ENCODE measurements around the gene CYP24A1.

Gene CYP24A1

DNA sequence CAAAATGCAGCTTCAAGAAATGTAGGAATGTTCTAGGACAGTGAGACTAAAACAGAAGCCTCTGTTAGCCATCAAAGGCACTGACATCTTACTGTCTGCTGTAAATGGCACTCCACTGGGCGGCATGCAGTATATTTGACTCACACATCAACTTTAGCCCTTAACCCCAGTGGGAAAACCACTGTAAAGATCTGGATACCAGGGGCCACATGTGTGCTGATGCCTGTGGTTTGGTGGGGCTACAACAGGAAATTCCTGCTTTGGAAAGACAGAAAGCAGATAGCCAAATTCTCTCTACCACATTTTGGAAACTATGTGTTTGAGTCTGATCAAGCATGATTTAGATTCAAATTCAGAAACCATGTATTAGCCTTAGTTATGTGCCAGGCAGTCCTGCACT, 38.4 kb upstream of the CYP24A1 start:
- Histone ChIP-seq H3K9me3 (ENCODE audit: control insufficient read depth, insufficient read depth, low read length) (no peaks in the 10 kb centered on the region), H3K27me3 (ENCODE audit: control insufficient read depth, insufficient read depth, low read length) (no peaks in the 10 kb centered on the region), H3K4me3 (ENCODE audit: low read depth, low read length) (no peak overlapping the region), H3K9ac (ENCODE audit: low read depth, low read length) (no peak overlapping the region), H3K36me3 (ENCODE audit: control insufficient read depth, insufficient read depth, low read length) (no peaks in the 10 kb centered on the region), H3K4me1 (ENCODE audit: control insufficient read depth, insufficient read depth, low read length) (peaks cover 3% of the 10 kb centered on the region)

DNA sequence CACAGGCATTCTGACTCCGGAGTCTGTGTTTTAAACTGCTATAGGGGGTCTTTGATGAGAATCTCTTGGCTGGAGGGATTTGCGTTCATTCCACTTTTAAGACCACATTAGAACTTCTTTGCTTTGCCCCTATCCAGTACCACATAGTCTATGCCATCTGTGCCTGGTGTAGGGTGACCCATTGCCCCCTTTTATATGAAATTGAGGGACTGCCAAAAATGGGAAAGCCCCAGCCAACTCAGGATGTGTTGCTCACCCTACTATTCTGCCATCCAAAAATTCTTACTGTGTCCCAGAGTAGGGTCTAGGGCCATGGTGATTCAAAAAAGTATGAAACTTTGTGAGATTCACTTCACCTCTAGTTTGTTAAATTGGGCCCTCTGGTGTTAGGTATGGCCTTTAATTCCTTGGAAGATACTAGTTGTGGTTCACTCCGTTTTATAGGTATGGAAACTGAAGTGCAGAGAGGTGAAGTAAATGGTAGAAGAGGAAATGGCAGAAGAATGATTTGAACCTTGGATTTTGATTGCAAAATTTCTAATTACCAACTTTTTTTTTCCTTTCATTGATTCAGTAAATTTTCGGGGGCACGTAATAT, 35.5 kb upstream of the CYP24A1 start:
- Histone ChIP-seq H3K9ac (ENCODE audit: low read depth, low read length) (peak overlapping the region; percentile 100), H3K9me3 (ENCODE audit: control insufficient read depth, insufficient read depth, low read length) (no peaks in the 10 kb centered on the region), H3K36me3 (ENCODE audit: control insufficient read depth, insufficient read depth, low read length) (no peaks in the 10 kb centered on the region), H3K27me3 (ENCODE audit: control insufficient read depth, insufficient read depth, low read length) (no peaks in the 10 kb centered on the region), H3K4me3 (ENCODE audit: low read depth, low read length) (peak overlapping the region; percentile 97), H3K4me1 (ENCODE audit: control insufficient read depth, insufficient read depth, low read length) (peaks cover 3% of the 10 kb centered on the region)

DNA sequence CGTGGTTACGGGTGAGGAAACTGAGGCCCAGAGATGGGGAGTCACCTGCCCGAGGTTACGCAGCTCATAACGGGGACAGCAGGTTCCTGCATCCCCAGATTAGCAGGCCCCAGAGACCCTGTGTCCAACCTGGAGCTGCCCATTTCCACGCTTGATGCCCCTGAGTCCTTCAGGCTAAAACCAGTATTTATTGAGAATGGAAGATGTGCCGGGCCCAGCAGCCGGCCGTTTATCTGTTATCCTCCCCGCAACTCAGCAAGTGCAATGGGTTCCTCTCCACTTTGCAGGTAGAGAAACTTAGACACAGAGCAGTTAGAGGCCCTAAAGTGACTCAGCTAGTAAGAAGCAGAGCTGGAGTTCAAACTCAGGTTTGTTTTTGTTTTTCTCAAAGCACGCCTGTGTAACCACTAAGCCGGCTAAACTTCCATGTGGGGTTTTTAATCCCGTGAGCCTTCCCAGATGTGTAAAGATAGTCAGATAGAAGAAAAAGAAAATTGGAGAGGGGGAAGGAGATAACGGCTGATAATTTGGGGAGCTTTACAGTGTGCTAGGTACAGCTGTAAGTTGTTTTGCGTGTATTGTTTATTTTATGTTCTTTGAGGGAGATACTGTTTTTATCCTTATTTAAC, 34.9 kb upstream of the CYP24A1 start:
- Histone ChIP-seq H3K4me1 (ENCODE audit: control insufficient read depth, insufficient read depth, low read length) (peaks cover 3% of the 10 kb centered on the region), H3K9ac (ENCODE audit: low read depth, low read length) (peak overlapping the region; percentile 100), H3K4me3 (ENCODE audit: low read depth, low read length) (peak overlapping the region; percentile 97)

DNA sequence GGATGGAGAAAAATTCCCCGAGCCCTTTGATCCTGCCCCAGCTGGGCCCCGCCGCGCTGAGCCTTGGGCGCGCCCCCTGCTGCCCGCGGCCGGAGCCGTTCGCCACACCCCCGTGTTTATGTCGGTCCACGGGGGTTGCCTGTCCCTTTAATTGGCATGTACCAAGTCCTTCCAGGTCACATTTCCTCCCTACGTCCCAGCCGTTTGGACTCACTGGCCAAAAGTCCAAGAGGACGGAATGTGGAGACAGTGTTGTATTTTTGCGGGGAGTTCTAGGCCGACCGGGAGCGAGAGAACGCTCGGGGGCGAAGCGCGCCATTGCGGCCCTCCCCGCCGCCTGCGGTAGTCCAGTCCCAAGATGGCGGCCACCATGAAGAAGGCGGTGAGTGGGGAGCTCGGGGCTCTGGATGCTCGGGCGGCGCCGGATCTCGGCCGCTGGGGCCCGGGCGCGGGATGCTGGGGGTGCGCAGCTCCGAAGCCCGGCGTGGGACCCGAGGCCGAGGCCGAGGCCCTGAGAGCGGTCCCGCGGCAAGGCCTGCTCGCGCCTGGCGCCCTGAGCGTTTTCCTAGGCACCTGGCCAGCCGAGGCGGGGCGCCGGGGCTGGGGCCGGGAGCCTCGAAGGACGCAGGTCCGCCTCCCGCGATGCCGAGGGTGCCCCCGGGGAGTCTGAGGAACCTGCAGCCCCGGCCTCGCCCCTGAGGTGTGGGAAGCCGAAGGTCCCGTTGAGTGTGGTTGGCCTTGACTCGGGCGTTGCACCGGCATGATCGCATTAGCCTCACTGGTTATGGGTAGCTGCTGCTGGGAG, 34.2 kb upstream of the CYP24A1 start, which contains the start of gene PFDN4:
Gene PFDN4, plus strand, starts transcription at position 345 of the 805 bp plus-strand sequence. Its CDS starts 14 bp downstream, at position 359.
- Histone ChIP-seq H3K9me3 (ENCODE audit: control insufficient read depth, insufficient read depth, low read length) (no peaks in the 10 kb centered on the region), H3K9ac (ENCODE audit: low read depth, low read length) (peak within 1 kb of the TSS; percentile 100), H3K36me3 (ENCODE audit: control insufficient read depth, insufficient read depth, low read length) (no peaks in the 10 kb centered on the region), H3K4me3 (ENCODE audit: low read depth, low read length) (peak within 1 kb of the TSS; percentile 97), H3K27me3 (ENCODE audit: control insufficient read depth, insufficient read depth, low read length) (no peaks in the 10 kb centered on the region), H3K4me1 (ENCODE audit: control insufficient read depth, insufficient read depth, low read length) (peaks cover 3% of the 10 kb centered on the region)

More for the DNA sequence above, 34.9 kb upstream of the CYP24A1 start:
- Histone ChIP-seq H3K36me3 (ENCODE audit: control insufficient read depth, insufficient read depth, low read length) (no peaks in the 10 kb centered on the region), H3K9me3 (ENCODE audit: control insufficient read depth, insufficient read depth, low read length) (no peaks in the 10 kb centered on the region), H3K27me3 (ENCODE audit: control insufficient read depth, insufficient read depth, low read length) (no peaks in the 10 kb centered on the region)

DNA sequence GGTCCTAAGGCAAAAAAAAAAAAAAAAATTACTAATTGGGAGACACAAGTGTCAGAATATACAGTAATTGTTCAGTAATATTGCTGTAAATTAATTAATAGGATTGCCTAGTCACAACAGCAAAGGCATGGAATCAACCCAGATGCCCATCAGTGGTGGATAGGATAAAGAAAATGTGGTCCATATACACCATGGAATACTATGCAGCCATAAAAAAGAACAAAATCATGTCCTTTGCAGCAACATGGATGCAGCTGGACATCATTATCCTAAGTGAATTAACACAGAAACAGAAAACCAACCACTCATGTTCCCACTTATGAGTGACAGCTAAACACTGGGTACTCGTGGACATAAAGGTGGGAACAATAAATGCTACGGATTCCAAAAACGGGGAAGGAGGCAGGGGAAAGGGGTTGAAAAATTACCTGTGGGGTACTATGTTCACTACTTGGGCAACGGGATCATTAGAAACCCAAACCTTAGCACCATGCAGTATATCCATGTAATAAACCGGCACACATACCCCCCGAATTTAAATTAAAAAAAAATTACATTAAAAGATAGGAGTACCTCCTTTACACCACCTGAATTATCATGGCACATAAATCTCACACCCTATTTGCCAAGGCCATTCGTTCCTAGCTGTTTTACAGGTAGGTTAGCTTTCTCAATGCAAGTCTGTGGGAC, 33.4 kb upstream of the CYP24A1 start:
- Histone ChIP-seq H3K9me3 (ENCODE audit: control insufficient read depth, insufficient read depth, low read length) (no peaks in the 10 kb centered on the region), H3K36me3 (ENCODE audit: control insufficient read depth, insufficient read depth, low read length) (no peaks in the 10 kb centered on the region), H3K27me3 (ENCODE audit: control insufficient read depth, insufficient read depth, low read length) (no peaks in the 10 kb centered on the region), H3K4me1 (ENCODE audit: control insufficient read depth, insufficient read depth, low read length) (peaks cover 3% of the 10 kb centered on the region), H3K4me3 (ENCODE audit: low read depth, low read length) (peak overlapping the region; percentile 97), H3K9ac (ENCODE audit: low read depth, low read length) (no peak overlapping the region)

DNA sequence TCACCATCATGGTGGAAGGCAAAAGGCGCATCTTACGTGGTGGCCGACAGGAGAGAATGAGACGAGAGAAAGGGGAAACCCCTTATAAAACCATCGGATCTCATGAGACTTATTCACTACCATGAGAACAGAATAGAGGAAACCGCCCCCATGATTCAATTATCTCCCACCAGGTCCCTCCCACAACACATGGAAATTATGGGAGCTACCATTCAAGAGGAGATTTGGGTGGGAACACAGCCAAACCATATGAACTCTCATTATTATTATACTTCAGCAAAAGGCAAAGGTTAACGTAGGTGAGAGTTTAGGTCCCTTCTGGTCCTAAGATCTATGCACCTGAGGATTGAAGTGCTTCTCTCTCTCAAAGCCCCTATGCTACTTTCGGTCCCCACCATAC, 31.7 kb upstream of the CYP24A1 start:
- H3K4me1 ChIP-seq (ENCODE audit: control insufficient read depth, insufficient read depth, low read length), result peaks cover 3% of the 10 kb centered on the region
- no peak overlapping the region for H3K4me3 ChIP-seq (ENCODE audit: low read depth, low read length)
- no peaks in the 10 kb centered on the region for H3K27me3 ChIP-seq (ENCODE audit: control insufficient read depth, insufficient read depth, low read length)
- no peaks in the 10 kb centered on the region for H3K36me3 ChIP-seq (ENCODE audit: control insufficient read depth, insufficient read depth, low read length)
- no peak overlapping the region for H3K9ac ChIP-seq (ENCODE audit: low read depth, low read length)
- no peaks in the 10 kb centered on the region for H3K9me3 ChIP-seq (ENCODE audit: control insufficient read depth, insufficient read depth, low read length)

DNA sequence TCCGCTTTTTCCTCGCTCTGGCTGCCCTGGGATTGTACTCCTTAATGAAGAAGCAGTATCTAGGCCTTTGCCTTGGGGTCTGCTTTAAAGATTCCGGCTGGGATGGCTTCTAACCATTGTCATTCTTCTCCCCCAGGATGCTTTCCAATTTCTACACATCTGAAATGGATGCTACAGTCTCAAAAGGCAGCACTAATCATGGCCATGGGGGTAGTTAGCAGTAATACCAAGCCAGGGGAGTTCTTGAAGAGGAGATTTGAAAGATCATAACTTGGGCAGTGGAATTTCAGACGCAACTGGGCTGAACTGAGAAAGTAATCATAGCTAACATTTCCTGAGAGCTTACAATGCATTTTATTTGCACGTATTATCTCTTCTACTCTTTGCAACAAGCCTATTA, 30.7 kb upstream of the CYP24A1 start:
- Histone ChIP-seq H3K36me3 (ENCODE audit: control insufficient read depth, insufficient read depth, low read length) (no peaks in the 10 kb centered on the region), H3K27me3 (ENCODE audit: control insufficient read depth, insufficient read depth, low read length) (no peaks in the 10 kb centered on the region), H3K4me3 (ENCODE audit: low read depth, low read length) (no peak overlapping the region), H3K9me3 (ENCODE audit: control insufficient read depth, insufficient read depth, low read length) (no peaks in the 10 kb centered on the region), H3K9ac (ENCODE audit: low read depth, low read length) (no peak overlapping the region), H3K4me1 (ENCODE audit: control insufficient read depth, insufficient read depth, low read length) (peaks cover under 1% of the 10 kb centered on the region)

DNA sequence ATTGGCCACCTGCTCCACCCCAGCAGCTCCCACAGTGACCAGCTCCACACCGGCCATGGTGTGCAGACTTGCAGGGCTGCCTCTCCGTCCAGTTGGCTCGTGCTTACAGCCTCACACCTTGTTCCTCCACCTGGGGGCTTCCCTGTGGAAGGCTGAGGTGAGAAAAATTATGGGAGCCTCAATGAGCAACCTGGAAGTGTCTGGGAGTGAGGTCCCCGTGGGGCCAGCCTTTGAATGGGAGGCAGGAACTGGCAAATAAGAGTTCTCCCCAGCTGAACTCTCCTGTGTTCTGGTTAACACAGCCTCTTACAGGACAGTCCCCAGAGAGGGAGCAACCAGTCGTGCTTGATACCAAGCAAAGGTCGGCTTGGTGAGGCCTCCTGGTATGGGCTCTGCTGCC, 30.3 kb upstream of the CYP24A1 start:
- Histone ChIP-seq H3K4me3 (ENCODE audit: low read depth, low read length) (no peak overlapping the region), H3K9me3 (ENCODE audit: control insufficient read depth, insufficient read depth, low read length) (no peaks in the 10 kb centered on the region), H3K36me3 (ENCODE audit: control insufficient read depth, insufficient read depth, low read length) (no peaks in the 10 kb centered on the region), H3K9ac (ENCODE audit: low read depth, low read length) (no peak overlapping the region), H3K4me1 (ENCODE audit: control insufficient read depth, insufficient read depth, low read length) (no peaks in the 10 kb centered on the region), H3K27me3 (ENCODE audit: control insufficient read depth, insufficient read depth, low read length) (no peaks in the 10 kb centered on the region)

DNA sequence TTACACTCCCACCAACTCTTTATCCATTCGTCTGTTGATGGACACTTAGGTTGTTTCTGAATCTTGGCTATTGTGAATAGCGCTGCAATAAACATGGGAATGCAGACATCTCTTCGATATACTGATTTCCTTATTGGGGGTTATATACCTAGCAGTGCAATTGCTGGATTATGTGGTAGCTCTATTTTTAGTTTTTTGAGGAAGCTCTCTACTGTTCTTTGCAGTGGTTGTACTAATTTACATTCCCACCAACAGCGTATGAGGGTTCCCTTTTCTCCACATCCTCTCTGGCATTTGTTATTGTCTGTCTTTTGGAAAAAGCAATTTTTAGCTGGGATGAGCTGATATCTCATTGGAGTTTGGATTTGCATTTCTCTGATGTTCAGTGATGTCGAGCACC, 29.5 kb upstream of the CYP24A1 start:
- H3K27me3 ChIP-seq (ENCODE audit: control insufficient read depth, insufficient read depth, low read length), result no peaks in the 10 kb centered on the region

DNA sequence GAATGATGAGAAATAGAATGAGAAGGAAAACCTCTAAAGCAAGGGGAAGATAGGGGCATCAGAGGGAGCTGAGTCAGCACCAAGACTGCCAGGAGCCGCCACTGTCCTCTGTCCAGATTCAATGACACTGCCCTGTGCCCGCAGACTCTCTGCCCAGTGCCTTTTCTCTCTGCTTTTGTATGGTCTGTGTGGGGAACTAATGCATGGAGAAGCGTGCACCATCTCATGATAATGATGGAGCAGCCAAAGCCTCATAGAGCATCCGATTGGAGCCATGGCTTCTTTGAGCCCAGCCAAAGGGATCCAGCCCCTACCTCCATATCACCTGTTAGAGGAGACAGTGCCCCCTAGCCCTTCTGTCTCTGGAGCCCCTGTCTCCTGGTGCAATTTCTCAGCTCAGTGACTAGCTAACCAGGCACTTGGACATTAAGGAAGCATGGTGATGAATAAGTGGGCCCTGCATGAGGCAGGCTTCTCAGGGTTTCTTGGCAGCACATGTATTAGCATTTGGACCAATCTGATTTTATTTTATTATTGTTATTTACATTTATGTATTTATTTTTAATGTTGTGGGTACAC, 27.6 kb upstream of the CYP24A1 start:
- Histone ChIP-seq H3K9me3 (ENCODE audit: control insufficient read depth, insufficient read depth, low read length) (no peaks in the 10 kb centered on the region), H3K4me3 (ENCODE audit: low read depth, low read length) (no peak overlapping the region), H3K36me3 (ENCODE audit: control insufficient read depth, insufficient read depth, low read length) (no peaks in the 10 kb centered on the region), H3K9ac (ENCODE audit: low read depth, low read length) (no peak overlapping the region), H3K27me3 (ENCODE audit: control insufficient read depth, insufficient read depth, low read length) (no peaks in the 10 kb centered on the region), H3K4me1 (ENCODE audit: control insufficient read depth, insufficient read depth, low read length) (no peaks in the 10 kb centered on the region)

More for the DNA sequence above, 29.5 kb upstream of the CYP24A1 start:
- Histone ChIP-seq H3K9ac (ENCODE audit: low read depth, low read length) (no peak overlapping the region), H3K4me1 (ENCODE audit: control insufficient read depth, insufficient read depth, low read length) (no peaks in the 10 kb centered on the region), H3K9me3 (ENCODE audit: control insufficient read depth, insufficient read depth, low read length) (no peaks in the 10 kb centered on the region), H3K36me3 (ENCODE audit: control insufficient read depth, insufficient read depth, low read length) (no peaks in the 10 kb centered on the region), H3K4me3 (ENCODE audit: low read depth, low read length) (no peak overlapping the region)

DNA sequence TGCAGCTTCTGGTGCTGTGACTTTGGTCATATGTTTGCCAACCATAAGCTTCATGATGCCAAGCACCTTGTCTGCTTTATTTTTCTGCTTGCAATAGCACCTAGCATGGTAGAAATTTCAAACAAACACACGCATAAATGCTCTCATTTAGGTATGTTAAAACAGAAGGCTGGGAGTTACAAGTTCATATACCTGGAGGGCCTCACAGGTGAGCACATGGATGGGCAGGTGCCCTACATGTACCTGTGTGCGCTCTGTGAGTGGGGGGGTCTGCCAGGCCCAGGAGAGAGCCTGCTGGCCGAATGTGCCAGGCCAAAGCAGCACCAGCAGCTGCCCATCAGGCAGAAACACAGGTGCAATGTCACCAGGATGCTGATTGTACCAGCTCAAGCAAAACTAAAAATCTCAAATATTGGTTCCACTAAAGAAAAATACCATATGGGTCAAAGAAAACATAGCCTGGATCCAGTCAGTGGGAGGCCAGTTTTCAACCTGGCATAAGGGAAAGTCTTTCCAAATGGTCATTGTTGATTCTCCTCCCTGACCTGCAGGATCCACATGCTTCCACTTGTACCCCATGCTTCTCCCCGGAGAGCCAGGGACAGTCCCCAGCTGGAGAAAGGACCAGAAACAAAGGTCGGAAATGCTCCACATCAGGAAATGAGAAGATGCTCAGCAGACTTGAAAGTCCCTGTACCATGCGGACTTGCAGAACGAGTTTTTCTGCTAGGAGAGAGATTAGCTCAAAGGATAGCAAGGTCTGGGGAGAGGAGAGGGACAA, 26.9 kb upstream of the CYP24A1 start:
- Histone ChIP-seq H3K4me3 (ENCODE audit: low read depth, low read length) (no peak overlapping the region), H3K27me3 (ENCODE audit: control insufficient read depth, insufficient read depth, low read length) (no peaks in the 10 kb centered on the region)

More for the DNA sequence above, 26.9 kb upstream of the CYP24A1 start:
- Histone ChIP-seq H3K36me3 (ENCODE audit: control insufficient read depth, insufficient read depth, low read length) (no peaks in the 10 kb centered on the region), H3K4me1 (ENCODE audit: control insufficient read depth, insufficient read depth, low read length) (no peaks in the 10 kb centered on the region), H3K9me3 (ENCODE audit: control insufficient read depth, insufficient read depth, low read length) (no peaks in the 10 kb centered on the region), H3K9ac (ENCODE audit: low read depth, low read length) (no peak overlapping the region)
